ENCODE results near the gene SIGLEC15.

SIGLEC15 gene

DNA sequence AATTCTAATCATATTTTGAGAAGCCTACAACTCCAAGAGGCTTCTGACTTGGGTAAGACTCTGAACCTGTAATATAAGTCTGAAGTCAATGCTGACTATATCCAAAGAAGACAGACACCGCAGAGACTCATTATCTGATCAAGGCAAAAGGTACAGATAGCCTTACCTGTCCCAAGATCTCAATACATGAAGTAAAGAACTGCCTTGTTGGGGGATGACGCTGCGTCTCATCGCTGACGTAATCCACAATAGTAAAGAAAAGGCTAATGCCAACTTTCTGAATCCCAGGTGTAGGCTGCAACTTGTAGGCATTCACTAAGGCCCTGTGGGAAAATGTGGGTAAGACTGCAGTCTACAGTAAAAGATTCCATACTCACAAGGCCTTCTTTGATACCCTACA, 62.1 kb downstream of the SIGLEC15 start:
- DNase-seq, result no peak

DNA sequence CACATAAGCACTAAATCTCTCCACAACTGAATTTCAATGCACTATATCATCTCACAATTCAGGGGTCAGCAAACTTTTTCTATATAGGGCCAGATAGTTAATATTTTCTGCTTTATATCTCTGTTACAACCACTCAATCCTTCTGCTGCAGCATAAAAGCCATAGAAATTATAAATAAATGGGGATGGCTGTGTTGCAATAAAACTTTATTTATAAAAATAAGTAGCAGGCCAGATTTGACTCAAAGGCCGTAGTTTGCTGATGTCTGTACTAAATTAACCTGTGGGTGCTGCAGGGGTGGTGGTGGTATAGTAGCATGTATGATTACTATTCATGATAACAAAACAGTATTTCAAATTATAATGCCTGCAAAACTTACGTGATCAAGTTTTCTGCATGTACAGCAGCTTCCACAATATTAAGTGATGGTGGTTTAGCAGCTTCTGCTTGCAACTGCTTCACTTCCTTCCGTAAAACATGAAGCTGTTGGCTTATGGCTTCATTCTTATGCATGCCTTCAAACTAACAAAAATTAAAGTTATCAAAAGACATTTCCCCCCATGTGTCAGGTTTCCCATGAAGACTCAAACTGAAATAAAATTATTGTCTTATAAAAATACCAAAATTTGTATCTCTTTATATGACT, 64.1 kb downstream of the SIGLEC15 start:
- DNase-seq, result no peak

DNA sequence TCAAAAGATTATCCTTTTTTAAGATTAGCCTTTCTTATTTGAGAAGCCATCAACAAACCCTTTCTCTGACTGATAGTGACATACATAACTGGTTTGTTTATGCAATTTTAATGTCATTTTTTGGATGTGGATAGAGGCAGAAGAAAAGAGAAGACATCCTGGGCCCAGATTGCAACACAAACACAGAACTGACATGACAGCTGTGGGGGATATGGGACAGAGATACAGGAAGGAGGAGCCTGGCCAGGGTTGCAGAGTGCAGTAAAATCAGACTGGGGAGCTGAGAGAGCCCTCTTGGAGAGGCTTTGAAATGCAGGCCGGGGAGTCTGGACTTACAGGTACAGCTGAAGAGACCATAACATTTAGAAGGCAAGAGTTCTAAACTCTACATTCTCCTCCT, 65.1 kb downstream of the SIGLEC15 start:
- no peak for DNase-seq

DNA sequence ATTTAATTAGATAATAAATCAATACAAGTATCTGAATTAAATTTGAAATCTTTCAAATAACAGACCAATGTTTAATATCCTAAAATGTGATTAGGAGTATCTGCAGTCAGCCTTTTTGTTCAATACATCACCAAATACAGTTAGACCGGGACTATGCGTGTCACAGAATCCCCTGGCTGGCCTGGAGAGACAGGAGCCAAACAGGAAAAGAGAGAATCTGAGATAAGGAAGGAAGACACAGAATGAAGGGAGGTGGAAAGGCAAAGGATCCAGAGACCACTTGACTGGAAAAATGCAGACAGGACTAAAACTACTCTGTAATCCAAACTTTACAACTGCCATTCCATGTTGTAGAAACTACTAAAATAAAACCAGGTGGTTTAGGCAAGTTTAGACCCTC, 66.3 kb downstream of the SIGLEC15 start:
- no peak for DNase-seq

Data from fibroblast of skin of right quadriceps (primary cell).